Glutamatergic neuron (in vitro differentiated cells): ENCODE results near the gene PRELP. TPM values are rescaled to one million over a fixed set of nuclear protein-coding genes. Genes with fewer than 3 reads are reported as not detected.

Source experiments
- DNase-seq: peaks from one replicate; pipeline ENCODE4 v3.0.0; 2022
- H3K27ac Mint-ChIP-seq: one replicate; pipeline ENCODE4 v1.8.0; 2020; ENCODE audit warnings: mild to moderate bottlenecking, mixed read lengths, inconsistent platforms; ENCODE audit not compliant: unreplicated experiment
- H3K27me3 Mint-ChIP-seq: one replicate; pipeline ENCODE4 v1.8.0; 2020; ENCODE audit warnings: mild to moderate bottlenecking, moderate library complexity, mixed read lengths, inconsistent platforms; ENCODE audit not compliant: unreplicated experiment
- H3K36me3 Mint-ChIP-seq: one replicate; pipeline ENCODE4 v1.8.0; 2020; ENCODE audit warnings: mild to moderate bottlenecking, mixed read lengths, inconsistent platforms; ENCODE audit not compliant: unreplicated experiment
- H3K4me1 Mint-ChIP-seq: one replicate; pipeline ENCODE4 v1.8.0; 2020; ENCODE audit warnings: mild to moderate bottlenecking, low read depth, mixed read lengths, inconsistent platforms; ENCODE audit not compliant: unreplicated experiment
- H3K4me3 Mint-ChIP-seq: one replicate; pipeline ENCODE4 v1.8.0; 2020; ENCODE audit warnings: mild to moderate bottlenecking, mixed read lengths, inconsistent platforms; ENCODE audit not compliant: unreplicated experiment
- H3K9me3 Mint-ChIP-seq: one replicate; pipeline ENCODE4 v1.8.0; 2020; ENCODE audit warnings: mild to moderate bottlenecking, moderate library complexity, mixed read lengths, inconsistent platforms; ENCODE audit not compliant: unreplicated experiment
- total RNA-seq: library from RNA; stranded (reverse); fragmentation: NEBNext Ultra II Directional; extraction: Animal tissue kit (Norgen Biotek cat#: 25700); gene quantifications from one replicate; pipeline ENCODE4 v1.2.1, GENCODE V29; 2021; ENCODE audit not compliant: unreplicated experiment
- TF ChIP-seq, protein P1 (sequence below): fragments of 200-600 bp; sonication (generic); IDR thresholded peaks from one replicate; pipeline ENCODE4 v1.5.0; 2021; ENCODE audit not compliant: partially characterized antibody, unreplicated experiment

Gene PRELP
- total RNA-seq, 1 donor from 2014 or later = not detected

DNA sequence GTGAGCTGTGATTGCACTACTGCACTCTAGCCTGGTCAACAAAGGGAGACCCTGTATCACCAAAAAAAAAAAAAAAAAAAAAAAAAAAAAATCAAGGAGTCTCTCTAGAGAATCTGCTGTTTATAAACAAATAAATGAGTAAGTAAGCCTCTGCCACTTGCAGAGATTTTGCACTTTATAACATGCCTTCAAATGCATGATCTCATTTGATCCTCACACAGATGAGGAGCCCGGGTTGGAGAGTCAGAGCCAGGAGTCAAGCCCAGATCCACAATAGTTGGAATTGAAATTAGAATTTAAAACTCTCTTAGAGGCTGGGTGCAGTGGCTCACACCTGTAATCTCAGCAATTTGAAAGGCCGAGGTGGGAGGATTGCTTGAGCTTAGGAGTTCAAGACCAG, 4.0 kb downstream of the PRELP start:
- no peak overlapping the region for H3K27ac Mint-ChIP-seq

DNA sequence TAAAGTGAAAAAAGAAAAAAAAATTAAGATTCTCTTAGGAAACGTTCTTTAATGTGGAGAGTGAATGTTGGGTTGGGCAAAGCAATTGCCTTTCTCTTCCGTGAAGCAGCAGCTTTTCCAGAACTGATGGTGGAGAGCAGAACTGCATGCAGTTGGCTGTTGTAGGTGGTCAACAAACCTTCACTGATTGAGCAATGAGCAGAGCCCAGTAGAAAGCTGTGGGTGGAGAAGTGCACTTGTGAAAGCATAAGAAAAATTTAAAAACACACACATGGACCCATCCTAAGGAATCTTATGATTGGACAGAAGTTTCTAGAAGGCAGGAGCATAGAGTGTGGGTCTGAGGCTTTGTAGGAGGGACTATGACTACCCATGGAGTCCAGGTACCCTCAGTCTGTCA, 4.5 kb downstream of the PRELP start:
- no peak overlapping the region for H3K27ac Mint-ChIP-seq

More for the DNA sequence above, 4.0 kb downstream of the PRELP start:
- Mint-ChIP-seq H3K4me3 (no peak overlapping the region), H3K27me3 (no peaks in the 10 kb centered on the region), H3K9me3 (peaks cover 5% of the 10 kb centered on the region), H3K36me3 (no peaks in the 10 kb centered on the region), H3K4me1 (peaks cover 11% of the 10 kb centered on the region)
- TF ChIP-seq, protein P1, sequence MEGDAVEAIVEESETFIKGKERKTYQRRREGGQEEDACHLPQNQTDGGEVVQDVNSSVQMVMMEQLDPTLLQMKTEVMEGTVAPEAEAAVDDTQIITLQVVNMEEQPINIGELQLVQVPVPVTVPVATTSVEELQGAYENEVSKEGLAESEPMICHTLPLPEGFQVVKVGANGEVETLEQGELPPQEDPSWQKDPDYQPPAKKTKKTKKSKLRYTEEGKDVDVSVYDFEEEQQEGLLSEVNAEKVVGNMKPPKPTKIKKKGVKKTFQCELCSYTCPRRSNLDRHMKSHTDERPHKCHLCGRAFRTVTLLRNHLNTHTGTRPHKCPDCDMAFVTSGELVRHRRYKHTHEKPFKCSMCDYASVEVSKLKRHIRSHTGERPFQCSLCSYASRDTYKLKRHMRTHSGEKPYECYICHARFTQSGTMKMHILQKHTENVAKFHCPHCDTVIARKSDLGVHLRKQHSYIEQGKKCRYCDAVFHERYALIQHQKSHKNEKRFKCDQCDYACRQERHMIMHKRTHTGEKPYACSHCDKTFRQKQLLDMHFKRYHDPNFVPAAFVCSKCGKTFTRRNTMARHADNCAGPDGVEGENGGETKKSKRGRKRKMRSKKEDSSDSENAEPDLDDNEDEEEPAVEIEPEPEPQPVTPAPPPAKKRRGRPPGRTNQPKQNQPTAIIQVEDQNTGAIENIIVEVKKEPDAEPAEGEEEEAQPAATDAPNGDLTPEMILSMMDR = no peak
- DNase-seq = no peak

DNA sequence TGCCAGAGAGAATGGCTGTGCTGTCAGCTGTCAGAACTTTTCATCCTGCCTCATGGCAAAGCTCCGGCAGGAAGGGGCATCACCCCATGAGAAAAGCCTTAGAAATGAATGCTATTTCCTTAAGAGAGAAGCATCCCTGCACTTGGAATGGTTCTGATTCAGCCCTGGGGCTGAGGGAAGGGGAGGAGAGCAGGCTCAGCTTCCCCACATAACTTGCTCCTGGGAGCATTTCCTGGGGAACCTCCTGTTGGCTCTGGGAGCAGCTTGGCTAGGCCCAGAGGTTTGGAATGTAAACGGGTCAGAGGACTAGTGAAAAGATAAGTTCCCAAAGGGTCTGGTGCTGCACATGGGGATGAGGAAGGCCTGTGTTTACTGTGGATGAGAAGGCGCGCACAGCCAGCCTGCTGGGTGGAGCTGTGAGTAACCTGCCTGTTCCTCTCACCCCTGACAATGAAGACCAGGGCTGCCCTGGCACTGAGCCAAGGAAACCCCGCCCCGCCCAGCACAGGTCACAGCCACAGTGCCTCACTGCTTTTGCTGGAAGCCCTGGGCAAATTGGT, 5.0 kb downstream of the PRELP start:
- no peak overlapping the region for H3K4me3 Mint-ChIP-seq
- TF ChIP-seq, protein P1 = no peak
- H3K36me3 Mint-ChIP-seq = no peaks in the 10 kb centered on the region
- no peaks in the 10 kb centered on the region for H3K27me3 Mint-ChIP-seq
- peaks cover 11% of the 10 kb centered on the region for H3K4me1 Mint-ChIP-seq
- no peak overlapping the region for H3K27ac Mint-ChIP-seq
- DNase-seq = no peak
- H3K9me3 Mint-ChIP-seq = peaks cover 5% of the 10 kb centered on the region

More for the DNA sequence above, 4.5 kb downstream of the PRELP start:
- Mint-ChIP-seq H3K36me3 (no peaks in the 10 kb centered on the region), H3K4me1 (peaks cover 11% of the 10 kb centered on the region), H3K9me3 (peaks cover 5% of the 10 kb centered on the region), H3K27me3 (no peaks in the 10 kb centered on the region), H3K4me3 (no peak overlapping the region)
- TF ChIP-seq, protein P1 = no peak
- DNase-seq = no peak

DNA sequence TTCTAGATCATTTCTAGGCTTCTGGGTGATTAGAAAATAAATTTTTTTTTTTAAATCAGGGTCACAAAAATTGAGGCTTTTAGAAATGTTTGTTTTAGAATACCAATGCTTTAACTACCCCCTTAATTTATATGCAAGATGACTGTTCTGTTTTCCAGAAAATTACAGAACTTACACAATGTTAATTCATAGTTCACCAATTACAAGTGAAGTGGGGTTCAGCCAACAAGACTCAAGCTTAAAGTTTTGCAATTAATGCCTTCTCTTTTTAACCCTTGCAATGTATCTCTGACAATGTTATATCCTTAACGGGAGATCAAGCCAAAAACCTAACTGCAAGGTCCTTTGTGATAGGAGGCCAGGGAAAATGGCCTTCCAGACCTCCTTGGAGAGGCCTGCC, 5.6 kb downstream of the PRELP start:
- peaks cover 2% of the 10 kb centered on the region for H3K9me3 Mint-ChIP-seq
- no peaks in the 10 kb centered on the region for H3K36me3 Mint-ChIP-seq
- H3K27me3 Mint-ChIP-seq = no peaks in the 10 kb centered on the region
- peaks cover 8% of the 10 kb centered on the region for H3K4me1 Mint-ChIP-seq
- H3K27ac Mint-ChIP-seq = no peak overlapping the region
- TF ChIP-seq, protein P1 = no peak
- H3K4me3 Mint-ChIP-seq = no peak overlapping the region
- DNase-seq = no peak

DNA sequence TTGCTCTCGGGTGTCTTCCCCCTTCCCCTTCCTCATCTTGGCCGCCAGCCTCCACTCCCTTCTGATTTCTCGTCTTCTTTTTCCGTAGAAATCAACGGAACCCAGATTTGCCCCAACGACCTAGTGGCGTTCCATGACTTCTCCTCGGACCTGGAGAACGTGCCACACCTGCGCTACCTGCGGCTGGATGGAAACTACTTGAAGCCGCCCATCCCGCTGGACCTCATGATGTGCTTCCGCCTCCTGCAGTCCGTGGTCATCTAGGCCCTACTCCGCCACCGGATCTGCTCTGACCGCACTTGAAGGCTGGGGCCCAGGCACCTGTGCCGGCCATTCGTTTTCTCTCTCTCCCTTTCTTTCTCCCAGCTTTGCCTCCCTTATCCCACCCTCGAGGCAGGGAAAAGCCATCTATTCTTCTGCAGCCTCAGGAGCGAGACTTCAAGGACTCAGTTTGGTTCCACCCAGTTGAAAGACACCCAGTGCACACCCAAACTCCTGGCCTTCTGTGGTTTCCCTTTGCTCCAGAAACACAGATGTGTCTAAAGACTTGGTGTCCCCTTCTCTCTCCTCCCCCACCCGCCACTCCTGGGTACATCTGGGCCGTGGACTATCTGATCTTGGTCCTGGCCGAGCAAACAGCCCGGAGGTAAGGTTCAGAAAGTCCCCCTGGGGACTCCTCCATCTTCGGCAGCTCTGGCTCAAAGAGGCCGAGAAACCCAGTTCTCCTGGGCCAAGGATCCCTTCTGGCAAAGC, 11.2 kb downstream of the PRELP start:
- Mint-ChIP-seq H3K9me3 (peaks cover 8% of the 10 kb centered on the region), H3K27ac (peak overlapping the region; percentile 90), H3K4me1 (peaks cover 20% of the 10 kb centered on the region), H3K36me3 (peaks cover 5% of the 10 kb centered on the region), H3K4me3 (peak overlapping the region; percentile 80), H3K27me3 (peaks cover 3% of the 10 kb centered on the region)
- TF ChIP-seq, protein P1 = no peak
- no peak for DNase-seq
